HG02852 (cell line): ENCODE results near the gene CAMK1.

Experiments
- ATAC-seq: cut with Tn5 transposase; IDR thresholded peaks from one replicate; pipeline ENCODE4 v1.9.1; 2021; ENCODE audit warnings: mild to moderate bottlenecking, moderate library complexity; ENCODE audit not compliant: unreplicated experiment

CAMK1 gene

GRCh38 chr3:9713142-9713541, 56.6 kb downstream of the CAMK1 start:
- no peak for ATAC-seq

GRCh38 chr3:9712415-9712814, 57.3 kb downstream of the CAMK1 start:
- ATAC-seq = no peak

- ATAC-seq = no peak
These were observed 59.5 kb downstream of the CAMK1 start for GRCh38 chr3:9710174-9710739.
